A549 (cell line): Measurements from ENCODE around the gene FOXJ3. TPM values are rescaled to one million over a fixed set of nuclear protein-coding genes. Genes with fewer than 3 reads are reported as not detected.
A peak's percentile ranks its signal among the peaks of the same experiment; 100 is the strongest.

Experiments
- ATAC-seq, 2 experiments: fragments of 200-7000 bp in 1 of 2; fragments of >200 bp in 1 of 2; cut with Nextera tagmentation in 1 of 2; cut with Tn5 transposase in 1 of 2; 3 replicates each; pipeline versions ENCODE4 v1.8.0 to v1.9.1; 2018 to 2020; ENCODE audit warnings: mild to moderate bottlenecking in 1 of 2, moderate library complexity in 1 of 2
- CTCF ChIA-PET: fragments of 300-600 bp; sonication (Branson Sonifier 250); formaldehyde crosslinking; extraction: SDS; loops from one replicate; lab custom pipeline; 2021; ENCODE audit warnings: antibody characterized with exemption, inconsistent platforms; lab: Yijun Ruan, JAX
- POLR2A ChIA-PET: fragments of 350-600 bp; formaldehyde crosslinking; extraction: SDS; loops from one replicate; lab custom pipeline; 2021; ENCODE audit warnings: antibody characterized with exemption, inconsistent platforms; lab: Yijun Ruan, JAX
- DNase-seq, 2 experiments: peaks; one replicate each; pipeline versions ENCODE4 v3.0.0 to v3.0.0-alpha.2; 2011 to 2016; ENCODE audit warnings: low read depth in 1 of 2, low spot score in 1 of 2
- FAIRE-seq: peaks from 2 replicates; lab custom pipeline; 2011; peaks lifted over from hg19 to GRCh38; lab: Jason Lieb, UNC
- H3K27ac ChIP-seq, 2 experiments: fragments of >200 bp; sonication (Bioruptor Twin); formaldehyde crosslinking; 3 replicates each; pipeline ENCODE4 v1.5.1; 2016 to 2017
- H3K4me1 ChIP-seq: fragments of >200 bp; sonication (Bioruptor Twin); formaldehyde crosslinking; 3 replicates; pipeline ENCODE4 v1.6.1; 2016
- H3K4me2 ChIP-seq: fragments of >200 bp; sonication (Bioruptor Twin); formaldehyde crosslinking; 3 replicates; pipeline ENCODE4 v1.6.1; 2016
- H3K4me3 ChIP-seq: fragments of >200 bp; sonication (Bioruptor Twin); formaldehyde crosslinking; 3 replicates; pipeline ENCODE4 v1.5.1; 2016
- H3K9me3 ChIP-seq: fragments of >200 bp; sonication (Bioruptor Twin); formaldehyde crosslinking; 3 replicates; pipeline ENCODE4 v1.6.1; 2016
- CBX2 ChIP-seq: fragments of 200-600 bp; sonication (generic); IDR thresholded peaks from 2 replicates; pipeline ENCODE4 v1.6.1; 2016; ENCODE audit warnings: low read depth, mild to moderate bottlenecking, borderline replicate concordance
- EP300 ChIP-seq, 2 experiments: fragments of >200 bp; sonication (Bioruptor Twin); formaldehyde crosslinking; IDR thresholded peaks; 2 replicates in 1 of 2; 3 replicates in 1 of 2; pipeline ENCODE4 v1.6.1; 2016 to 2017
- ESRRA ChIP-seq: fragments of 150-350 bp; IDR thresholded peaks from 2 replicates; pipeline ENCODE4 v1.6.1; 2014; ENCODE audit warnings: mild to moderate bottlenecking, low read length, borderline replicate concordance
- FOSB ChIP-seq: fragments of 250-450 bp; sonication (Bioruptor Pico); IDR thresholded peaks from 2 replicates; pipeline ENCODE4 v1.5.0; 2020; ENCODE audit warnings: mild to moderate bottlenecking, moderate library complexity
- FOSL2 ChIP-seq, 2 experiments: fragments of 450-650 bp in 1 of 2; fragments of >200 bp in 1 of 2; sonication (Bioruptor Twin) in 1 of 2; formaldehyde crosslinking; IDR thresholded peaks; 2 replicates each; pipeline versions ENCODE4 v1.5.0 to v1.6.1; 2016 to 2020; ENCODE audit warnings: mild to moderate bottlenecking in 1 of 2, moderate library complexity in 1 of 2
- FOXS1 ChIP-seq: fragments of 250-450 bp; sonication (Bioruptor Pico); IDR thresholded peaks from 2 replicates; pipeline ENCODE4 v1.5.0; 2020; ENCODE audit warnings: mild to moderate bottlenecking, moderate library complexity
- GATA3 ChIP-seq: IDR thresholded peaks from 2 replicates; pipeline ENCODE4 v1.6.1; 2012; ENCODE audit warnings: borderline replicate concordance
- HES2 ChIP-seq: fragments of >200 bp; sonication (Bioruptor Twin); formaldehyde crosslinking; IDR thresholded peaks from 2 replicates; pipeline ENCODE4 v1.6.1; 2016
- HOXA7 ChIP-seq: fragments of 250-450 bp; sonication (Bioruptor Pico); IDR thresholded peaks from 2 replicates; pipeline ENCODE4 v1.5.0; 2020; ENCODE audit warnings: mild to moderate bottlenecking, moderate library complexity
- HOXB13 ChIP-seq: fragments of 250-450 bp; sonication (Bioruptor Pico); IDR thresholded peaks from 2 replicates; pipeline ENCODE4 v1.5.0; 2020; ENCODE audit warnings: low read depth, mild to moderate bottlenecking, moderate library complexity
- KDM1A ChIP-seq: fragments of 200-600 bp; sonication (generic); IDR thresholded peaks from 2 replicates; pipeline ENCODE4 v1.6.1; 2016; ENCODE audit warnings: low read depth, mild to moderate bottlenecking
- KDM5A ChIP-seq: fragments of 200-600 bp; sonication (generic); IDR thresholded peaks from 2 replicates; pipeline ENCODE4 v1.6.1; 2016; ENCODE audit warnings: antibody characterized with exemption, mild to moderate bottlenecking
- MAFK ChIP-seq: fragments of 450-650 bp; IDR thresholded peaks from 2 replicates; pipeline ENCODE4 v1.6.1; 2014; ENCODE audit not compliant: partially characterized antibody
- NFE2L2 ChIP-seq: fragments of 150-350 bp; conservative IDR thresholded peaks from 2 replicates; pipeline ENCODE4 v1.6.1; 2014; ENCODE audit warnings: low read length
- POLR2A ChIP-seq: IDR thresholded peaks from 2 replicates; pipeline ENCODE4 v1.6.1; 2012; ENCODE audit warnings: mild to moderate bottlenecking, low read length
- POLR2AphosphoS2 ChIP-seq: conservative IDR thresholded peaks from 2 replicates; pipeline ENCODE4 v1.6.1; 2012; ENCODE audit warnings: low read length, improper control_type of control experiment, inconsistent platforms
- RAD21 ChIP-seq, 2 experiments: fragments of >200 bp in 1 of 2; sonication (Bioruptor Twin) in 1 of 2; formaldehyde crosslinking in 1 of 2; IDR thresholded peaks in 1 of 2; conservative IDR thresholded peaks in 1 of 2; 2 replicates in 1 of 2; 3 replicates in 1 of 2; pipeline ENCODE4 v1.6.1; 2012 to 2018; ENCODE audit warnings: inconsistent platforms in 1 of 2
- RARB ChIP-seq: fragments of 250-450 bp; sonication (Bioruptor Pico); IDR thresholded peaks from 2 replicates; pipeline ENCODE4 v1.8.0; 2021; ENCODE audit warnings: mild to moderate bottlenecking, moderate library complexity
- SREBF2 ChIP-seq: fragments of 450-650 bp; IDR thresholded peaks from 2 replicates; pipeline ENCODE4 v1.6.1; 2014; ENCODE audit warnings: mild to moderate bottlenecking, moderate library complexity
- TFCP2L1 ChIP-seq: fragments of 250-450 bp; sonication (Bioruptor Pico); IDR thresholded peaks from 2 replicates; pipeline ENCODE4 v1.5.0; 2021; ENCODE audit warnings: mild to moderate bottlenecking
- TP53 ChIP-seq: fragments of 250-450 bp; sonication (Bioruptor Pico); IDR thresholded peaks from 2 replicates; pipeline ENCODE4 v1.5.0; 2021; ENCODE audit warnings: mild to moderate bottlenecking, moderate library complexity
- USF2 ChIP-seq: fragments of 450-650 bp; IDR thresholded peaks from 2 replicates; pipeline ENCODE4 v1.6.1; 2014; ENCODE audit warnings: antibody characterized with exemption
- ZC3H11A ChIP-seq: fragments of 450-650 bp; IDR thresholded peaks from 2 replicates; pipeline ENCODE4 v1.6.1; 2014; ENCODE audit warnings: antibody characterized with exemption, mild to moderate bottlenecking
- ZFP36 ChIP-seq: fragments of 450-650 bp; IDR thresholded peaks from 2 replicates; pipeline ENCODE4 v1.6.1; 2014; ENCODE audit warnings: borderline replicate concordance; ENCODE audit not compliant: partially characterized antibody
- WGBS: methylation state at CpG from one replicate; pipeline ENCODE4 v1.1.6; 2017; ENCODE audit errors: missing lambda C conversion rate; 5-methylcytosine and 5-hydroxymethylcytosine counted together
- polyA plus RNA-seq, 4 experiments: library from polyadenylated mRNA; depleted of rRNA in 3 of 4; stranded (reverse); fragments of >200 nt; fragmentation: RNase III in 1 of 4; extraction: RNeasy Plus Mini Kit Qiagen cat#74134 plus additional on column Dnase treatment in 1 of 4; gene quantifications; 2 replicates in 3 of 4; 3 replicates in 1 of 4; pipeline ENCODE4 v1.2.3, GENCODE V29; 2011 to 2017
- TF ChIP-seq, protein P1 (sequence below): fragments of 150-350 bp; IDR thresholded peaks from 2 replicates; pipeline ENCODE4 v1.6.1; 2014; ENCODE audit warnings: low read depth, mild to moderate bottlenecking, low read length
- TF ChIP-seq, protein P2 (sequence below): fragments of 250-450 bp; sonication (Bioruptor Pico); IDR thresholded peaks from 2 replicates; pipeline ENCODE4 v1.5.0; 2020; ENCODE audit warnings: low read depth, mild to moderate bottlenecking, moderate library complexity

The FOXJ3 gene
- polyA plus RNA-seq, 2 of the 4 experiments (the other 2 are of a cell fraction), result 16.8 to 45.0 TPM

- no peaks in the 10 kb centered on the region for H3K4me1 ChIP-seq
- TF ChIP-seq, protein P1, sequence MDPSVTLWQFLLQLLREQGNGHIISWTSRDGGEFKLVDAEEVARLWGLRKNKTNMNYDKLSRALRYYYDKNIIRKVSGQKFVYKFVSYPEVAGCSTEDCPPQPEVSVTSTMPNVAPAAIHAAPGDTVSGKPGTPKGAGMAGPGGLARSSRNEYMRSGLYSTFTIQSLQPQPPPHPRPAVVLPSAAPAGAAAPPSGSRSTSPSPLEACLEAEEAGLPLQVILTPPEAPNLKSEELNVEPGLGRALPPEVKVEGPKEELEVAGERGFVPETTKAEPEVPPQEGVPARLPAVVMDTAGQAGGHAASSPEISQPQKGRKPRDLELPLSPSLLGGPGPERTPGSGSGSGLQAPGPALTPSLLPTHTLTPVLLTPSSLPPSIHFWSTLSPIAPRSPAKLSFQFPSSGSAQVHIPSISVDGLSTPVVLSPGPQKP, result no peak
- TF ChIP-seq, protein P2, sequence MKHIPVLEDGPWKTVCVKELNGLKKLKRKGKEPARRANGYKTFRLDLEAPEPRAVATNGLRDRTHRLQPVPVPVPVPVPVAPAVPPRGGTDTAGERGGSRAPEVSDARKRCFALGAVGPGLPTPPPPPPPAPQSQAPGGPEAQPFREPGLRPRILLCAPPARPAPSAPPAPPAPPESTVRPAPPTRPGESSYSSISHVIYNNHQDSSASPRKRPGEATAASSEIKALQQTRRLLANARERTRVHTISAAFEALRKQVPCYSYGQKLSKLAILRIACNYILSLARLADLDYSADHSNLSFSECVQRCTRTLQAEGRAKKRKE (CRISPR knock-in tag), result no peak
- TF ChIP-seq ZFP36, result no peak
- TF ChIP-seq ESRRA, result no peak
- no peak for TF ChIP-seq HOXA7 (CRISPR knock-in tag)
- no peak for TF ChIP-seq FOSB (CRISPR knock-in tag)
- TF ChIP-seq POLR2AphosphoS2, result no peak
- TF ChIP-seq HOXB13, result no peak
- TF ChIP-seq FOSL2 (IDR thresholded peaks at IDR 0.05), result no peak
- no peak for TF ChIP-seq FOSL2 (CRISPR knock-in tag; IDR thresholded peaks at IDR 0.05)
- no peak for TF ChIP-seq FOXS1 (CRISPR knock-in tag)
- TF ChIP-seq RARB, result no peak
- no peak for TF ChIP-seq CBX2
- TF ChIP-seq EP300 (IDR thresholded peaks at IDR 0.05), result no peak
- no peak for TF ChIP-seq KDM1A
- no peak for TF ChIP-seq POLR2A
- no peak for TF ChIP-seq GATA3
- no peak for TF ChIP-seq USF2
- TF ChIP-seq SREBF2, result no peak
- TF ChIP-seq TFCP2L1, result no peak
- TF ChIP-seq RAD21 (conservative IDR thresholded peaks at IDR 0.05 in 1 of 2, IDR thresholded peaks at IDR 0.05 in 1 of 2), result no peak
- POLR2A ChIA-PET, result no interaction called here
- no peak overlapping the region for H3K27ac ChIP-seq
- CTCF ChIA-PET, result no interaction called here
- H3K9me3 ChIP-seq, result no peaks in the 10 kb centered on the region
- FAIRE-seq (no peak), DNase-seq (no peak), ATAC-seq (no peak)
- WGBS, result 88% methylated on average over 2 of the region's 2 CpGs
- no peak overlapping the region for H3K4me2 ChIP-seq
- no peak overlapping the region for H3K4me3 ChIP-seq
These were observed 155.8 kb downstream of the FOXJ3 start for GRCh38 chr1:42179275-42179674.

DNA sequence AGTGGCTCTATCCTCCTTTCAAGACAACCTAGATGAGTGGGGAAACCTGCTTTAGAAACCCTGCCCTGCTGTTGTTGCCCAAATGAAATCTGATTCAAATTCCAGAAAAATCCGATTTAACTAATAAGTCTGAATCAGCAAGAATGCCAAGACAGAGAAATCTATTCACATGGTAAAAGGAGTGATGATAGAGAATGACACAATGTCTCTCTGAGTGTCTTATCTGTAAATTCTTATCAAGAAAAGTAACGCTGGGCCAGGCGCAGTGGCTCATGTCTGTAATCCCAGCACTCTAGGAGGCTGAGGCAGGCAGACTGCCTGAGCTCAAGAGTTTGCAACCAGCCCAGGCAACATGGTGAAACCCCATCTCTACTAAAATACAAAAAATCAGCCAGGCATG is 156.8 kb downstream of the FOXJ3 start:
- Histone ChIP-seq H3K4me2 (no peak overlapping the region), H3K4me3 (no peak overlapping the region), H3K9me3 (no peaks in the 10 kb centered on the region), H3K4me1 (no peaks in the 10 kb centered on the region), H3K27ac (no peak overlapping the region)
- no peak for TF ChIP-seq USF2
- TF ChIP-seq MAFK, result peak; percentile 12
- 85% methylated on average over 3 of the region's 3 CpGs for WGBS
- no peak for ATAC-seq
- FAIRE-seq, result no peak
- CTCF ChIA-PET, result no interaction called here
- POLR2A ChIA-PET, result no interaction called here
- DNase-seq, result no peak

- WGBS, result 82% methylated on average over 6 of the region's 6 CpGs
- CTCF ChIA-PET, result interaction anchor here (0.8 to 1.0 kb wide), 5 partner anchors 10 to 366 kb away, joined by 3 read pairs; no protein-coding TSS in a partner anchor
- no peak for DNase-seq
- Histone ChIP-seq H3K27ac (no peak overlapping the region), H3K4me3 (no peak overlapping the region), H3K4me2 (no peak overlapping the region), H3K9me3 (no peaks in the 10 kb centered on the region), H3K4me1 (no peaks in the 10 kb centered on the region)
- ATAC-seq, result no peak
- no peak for FAIRE-seq
- POLR2A ChIA-PET, result interaction anchor here (0.6 kb wide), 1 partner anchor 86 kb away, joined by 6 read pairs; no protein-coding TSS in a partner anchor
- TF ChIP-seq KDM1A (no peak), TP53 (CRISPR knock-in tag) (no peak), NFE2L2 (no peak), KDM5A (no peak), HES2 (no peak), ZC3H11A (no peak)
- TF ChIP-seq, protein P2 (CRISPR knock-in tag), result no peak
These were observed 157.5 kb downstream of the FOXJ3 start for GRCh38 chr1:42177541-42177981.
